Pancreas (tissue), 10 donors: ENCODE results near the gene FAM169A. TPM values are rescaled to one million over a fixed set of nuclear protein-coding genes. Genes with fewer than 3 reads are reported as not detected.
"Not testable (repeated sequence)": the region's sequence is repeated elsewhere in the genome, so short reads cannot be mapped to it uniquely, and the experiment has no call there.

Experiments
- ATAC-seq, 4 donors: fragments of 200-7000 bp; cut with Tn5 transposase; one replicate each; pipeline versions ENCODE4 v1.8.0 to v1.9.1; 2020; ENCODE audit warnings: mild to moderate bottlenecking in 4 of 4, moderate library complexity in 4 of 4
- DNase-seq, 6 donors: peaks; one replicate each; pipeline ENCODE4 v3.0.0-alpha.2; 2020
- FAIRE-seq: peaks from 2 replicates; lab custom pipeline; 2012; peaks lifted over from hg19 to GRCh38; lab: Jason Lieb, UNC
- H3K27ac ChIP-seq, 4 donors: fragments of 200-600 bp; sonication (generic); 1 replicate in 3 of 4; 2 replicates in 1 of 4; pipeline versions ENCODE4 v1.5.0 to v1.8.0; 2020
- H3K27me3 ChIP-seq, 4 donors: fragments of 200-600 bp; one replicate each; pipeline ENCODE4 v1.8.0; 2021
- H3K36me3 ChIP-seq, 3 donors: fragments of 200-600 bp; sonication (generic) in 1 of 3; one replicate each; pipeline versions ENCODE4 v1.5.0 to v1.8.0; 2020 to 2021
- H3K4me1 ChIP-seq, 3 donors: fragments of 200-600 bp; one replicate each; pipeline ENCODE4 v1.8.0; 2021
- H3K4me3 ChIP-seq, 4 donors: fragments of 200-600 bp; sonication (generic) in 2 of 4; one replicate each; pipeline versions ENCODE4 v1.5.0 to v1.8.0; 2020 to 2021
- H3K9me3 ChIP-seq, 4 donors: fragments of 200-600 bp; one replicate each; pipeline ENCODE4 v1.8.0; 2021
- CTCF ChIP-seq, 4 donors: fragments of 200-600 bp; sonication (generic) in 3 of 4; IDR thresholded peaks; one replicate each; pipeline versions ENCODE4 v1.5.0 to v1.8.0; 2021; ENCODE audit warnings: antibody characterized with exemption in 4 of 4
- WGBS, 2 donors: extraction: QIAGEN DNeasy Blood & Tissue Kit; methylation state at CpG; one replicate each; pipeline ENCODE4 v1.1.7; 2013; 5-methylcytosine and 5-hydroxymethylcytosine counted together
- intact Hi-C, 3 donors: fragments of 100-400 bp; cut with DNase I; formaldehyde crosslinking; loops; one replicate each; pipeline versions ENCODE4 v1.11.1 to v1.14.2; 2022
- polyA plus RNA-seq, 2 donors: library from polyadenylated mRNA; stranded (reverse); fragments of 200-250 nt; gene quantifications; one replicate each; pipeline ENCODE4 v1.2.3, GENCODE V29; 2013
- total RNA-seq, 6 donors: library from RNA; stranded (reverse); fragmentation: NEBNext Ultra II Directional in 4 of 6; extraction: Animal tissue kit (Norgen Biotek cat#: 25700) in 4 of 6; gene quantifications; one replicate each; pipeline versions ENCODE4 v1.2.1 to v1.2.4, GENCODE V29; 2021 to 2023
- donor health status: healthy with polysubstance abuse.
- donor health status: DM: no; HTN: no; CAD: no; lungs with moderate emphysema.
- donor health status: DM: no; HTN: no; CAD: no.
- donor health status: control.
- donor health status: control.
- donor health status: Bipolar disorder and iron deficiency.
- donor health status: DM: yes; HTN: yes; CAD: no.
- donor health status: DM: no; HTN: no; CAD: no.
- donor health status: DM: no; HTN: no; CAD: no.
- donor health status: DM: yes; HTN: yes; CAD: no.

FAM169A gene
- total and polyA plus RNA-seq, 8 donors, result 0.28 to 2.4 (median 1.6) TPM

GRCh38 chr5:74801941-74802340 is 64.2 kb downstream of the FAM169A start:
- no peaks in the 10 kb centered on the region for H3K36me3 ChIP-seq
- intact Hi-C loops, result no loop called here
- ATAC-seq (no peak), FAIRE-seq (no peak), DNase-seq (no peak)
- H3K4me1 ChIP-seq, result no peaks in the 10 kb centered on the region
- H3K4me3 ChIP-seq, result no peak overlapping the region
- WGBS, 2 donors, result 23 to 39% methylated on average over 1 of the region's 1 CpG
- H3K9me3 ChIP-seq, result no peaks in the 10 kb centered on the region
- no peak overlapping the region for H3K27ac ChIP-seq
- no peak for TF ChIP-seq CTCF (IDR thresholded peaks at IDR 0.05)
- H3K27me3 ChIP-seq, result no peaks in the 10 kb centered on the region

- no peaks in the 10 kb centered on the region for H3K36me3 ChIP-seq
- H3K9me3 ChIP-seq, result no peaks in the 10 kb centered on the region
- H3K4me3 ChIP-seq, result no peak overlapping the region
- ATAC-seq (no peak), FAIRE-seq (no peak), DNase-seq (no peak)
- H3K27ac ChIP-seq, result no peak overlapping the region
- intact Hi-C loops, result no loop called here
- WGBS, 2 donors, result 66 to 70% methylated on average over 3 of the region's 3 CpGs
- no peaks in the 10 kb centered on the region for H3K27me3 ChIP-seq
- H3K4me1 ChIP-seq, result no peaks in the 10 kb centered on the region
- no peak for TF ChIP-seq CTCF (IDR thresholded peaks at IDR 0.05)
Observed at GRCh38 chr5:74801197-74801596, 65.0 kb downstream of the FAM169A start.

- Histone ChIP-seq H3K4me3 (no peak overlapping the region), H3K4me1 (no peaks in the 10 kb centered on the region), H3K36me3 (no peaks in the 10 kb centered on the region), H3K27ac (no peak overlapping the region), H3K9me3 (no peaks in the 10 kb centered on the region), H3K27me3 (no peaks in the 10 kb centered on the region)
- FAIRE-seq (no peak), ATAC-seq (no peak), DNase-seq (peak in 1 of 6 donors; percentile 37)
- WGBS, 2 donors, result 84 to 87% methylated on average over 20 to 21 of the region's 21 CpGs
- TF ChIP-seq CTCF (IDR thresholded peaks at IDR 0.05), result no peak
- intact Hi-C loops, result no loop called here
Observed at GRCh38 chr5:74798977-74799911, 66.9 kb downstream of the FAM169A start.

- H3K27ac ChIP-seq, H3K36me3 ChIP-seq, H3K4me3 ChIP-seq, ATAC-seq, intact Hi-C loops, H3K9me3 ChIP-seq, FAIRE-seq, H3K27me3 ChIP-seq, DNase-seq, H3K4me1 ChIP-seq: not testable (repeated sequence)
- WGBS, 2 donors, result 88 to 90% methylated on average over 3 of the region's 3 CpGs
Observed at GRCh38 chr5:74791669-74792068, 74.5 kb downstream of the FAM169A start.

GRCh38 chr5:74787424-74787823 is 78.8 kb downstream of the FAM169A start:
- ATAC-seq (no peak), FAIRE-seq (no peak), DNase-seq (no peak)
- TF ChIP-seq CTCF (IDR thresholded peaks at IDR 0.05), result no peak
- H3K4me3 ChIP-seq, result no peak overlapping the region
- no peaks in the 10 kb centered on the region for H3K36me3 ChIP-seq
- no peaks in the 10 kb centered on the region for H3K4me1 ChIP-seq
- WGBS, 2 donors, result 86 to 88% methylated on average over 6 of the region's 6 CpGs
- H3K27me3 ChIP-seq, result no peaks in the 10 kb centered on the region
- no peaks in the 10 kb centered on the region for H3K9me3 ChIP-seq
- no peak overlapping the region for H3K27ac ChIP-seq
- intact Hi-C loops, result no loop called here
